ENCODE measurements around the gene RNF166.

The RNF166 gene

DNA sequence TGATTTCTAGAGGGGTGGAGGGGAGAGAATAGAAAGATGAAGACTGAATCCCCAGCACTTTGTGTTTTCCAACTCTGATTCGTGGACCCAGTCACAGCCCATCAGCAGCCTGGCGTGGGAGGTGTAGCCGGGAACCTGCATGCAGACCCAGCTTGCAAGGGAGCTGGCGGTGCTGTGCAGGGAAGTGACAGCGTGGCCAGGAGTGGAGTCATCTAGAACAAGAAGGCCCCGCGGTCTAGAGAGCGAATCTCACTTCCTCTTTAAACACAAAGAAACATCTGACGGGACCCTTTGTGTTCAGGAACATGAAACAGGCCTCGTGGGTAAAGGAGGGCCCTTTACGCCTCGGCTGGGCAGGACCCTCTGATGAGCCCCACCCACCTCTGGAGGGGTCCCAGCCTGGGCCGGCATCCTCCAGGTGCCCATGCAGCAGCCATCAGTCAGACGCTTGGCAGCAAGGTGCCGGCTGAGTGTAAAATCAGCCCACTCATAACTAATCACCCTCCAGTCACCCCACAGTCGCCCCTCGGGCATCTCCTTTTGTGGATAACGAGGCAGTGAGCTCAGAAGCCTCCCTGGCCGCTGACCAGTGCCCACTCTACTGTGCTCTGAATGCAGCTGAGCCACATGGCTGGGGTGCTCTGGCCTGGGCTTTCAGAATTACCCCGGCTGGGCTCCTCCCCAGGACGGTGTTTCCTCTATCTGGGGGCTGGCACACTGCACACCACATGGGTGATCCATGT lies 24.3 kb downstream of the RNF166 start:
- DNase-seq (ENCODE audit: extremely low read depth, low read depth) = no peak
- TF ChIP-seq, protein P1, sequence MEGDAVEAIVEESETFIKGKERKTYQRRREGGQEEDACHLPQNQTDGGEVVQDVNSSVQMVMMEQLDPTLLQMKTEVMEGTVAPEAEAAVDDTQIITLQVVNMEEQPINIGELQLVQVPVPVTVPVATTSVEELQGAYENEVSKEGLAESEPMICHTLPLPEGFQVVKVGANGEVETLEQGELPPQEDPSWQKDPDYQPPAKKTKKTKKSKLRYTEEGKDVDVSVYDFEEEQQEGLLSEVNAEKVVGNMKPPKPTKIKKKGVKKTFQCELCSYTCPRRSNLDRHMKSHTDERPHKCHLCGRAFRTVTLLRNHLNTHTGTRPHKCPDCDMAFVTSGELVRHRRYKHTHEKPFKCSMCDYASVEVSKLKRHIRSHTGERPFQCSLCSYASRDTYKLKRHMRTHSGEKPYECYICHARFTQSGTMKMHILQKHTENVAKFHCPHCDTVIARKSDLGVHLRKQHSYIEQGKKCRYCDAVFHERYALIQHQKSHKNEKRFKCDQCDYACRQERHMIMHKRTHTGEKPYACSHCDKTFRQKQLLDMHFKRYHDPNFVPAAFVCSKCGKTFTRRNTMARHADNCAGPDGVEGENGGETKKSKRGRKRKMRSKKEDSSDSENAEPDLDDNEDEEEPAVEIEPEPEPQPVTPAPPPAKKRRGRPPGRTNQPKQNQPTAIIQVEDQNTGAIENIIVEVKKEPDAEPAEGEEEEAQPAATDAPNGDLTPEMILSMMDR (IDR thresholded peaks at IDR 0.05; ENCODE audit: low read depth, low read length) = no peak

- DNase-seq (ENCODE audit: extremely low read depth, low read depth) = no peak
- TF ChIP-seq, protein P1 (IDR thresholded peaks at IDR 0.05; ENCODE audit: low read depth, low read length) = no peak; the same call in 1 of the 2 replicates
These were observed 25.0 kb downstream of the RNF166 start for GRCh38 chr16:88681084-88681680.

DNA sequence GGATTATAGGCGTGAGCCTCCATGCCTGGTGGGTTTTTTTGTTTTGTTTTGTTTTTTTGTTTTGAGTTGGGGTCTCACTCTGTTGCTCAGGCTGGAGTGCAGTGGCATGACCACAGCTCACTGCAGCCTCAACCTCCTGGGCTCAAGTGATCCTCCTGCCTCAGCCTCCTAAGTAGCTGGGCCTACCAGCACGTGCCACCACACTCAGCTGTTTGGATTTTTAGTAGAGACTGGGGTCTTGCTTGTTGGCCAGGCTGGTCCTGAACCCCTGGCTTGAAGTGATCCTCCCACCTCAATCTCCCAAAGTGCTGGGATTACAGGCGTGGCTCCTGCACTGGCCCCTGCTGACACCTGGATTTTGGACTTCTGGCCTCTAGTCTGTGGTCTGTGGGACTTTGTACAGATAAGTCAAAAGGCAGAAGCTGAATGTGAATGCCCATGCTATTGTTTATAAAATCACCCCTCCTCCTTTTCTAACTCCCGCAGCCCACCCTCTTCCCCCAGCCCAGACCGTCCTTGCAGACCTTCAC lies 25.6 kb downstream of the RNF166 start:
- DNase-seq (ENCODE audit: extremely low read depth, low read depth) = no peak
- TF ChIP-seq, protein P1 (IDR thresholded peaks at IDR 0.05; ENCODE audit: low read depth, low read length) = no peak

- DNase-seq (ENCODE audit: extremely low read depth, low read depth) = no peak
- TF ChIP-seq, protein P1 (IDR thresholded peaks at IDR 0.05; ENCODE audit: low read depth, low read length) = no peak
These were observed 27.8 kb downstream of the RNF166 start for GRCh38 chr16:88678224-88678979.

DNA sequence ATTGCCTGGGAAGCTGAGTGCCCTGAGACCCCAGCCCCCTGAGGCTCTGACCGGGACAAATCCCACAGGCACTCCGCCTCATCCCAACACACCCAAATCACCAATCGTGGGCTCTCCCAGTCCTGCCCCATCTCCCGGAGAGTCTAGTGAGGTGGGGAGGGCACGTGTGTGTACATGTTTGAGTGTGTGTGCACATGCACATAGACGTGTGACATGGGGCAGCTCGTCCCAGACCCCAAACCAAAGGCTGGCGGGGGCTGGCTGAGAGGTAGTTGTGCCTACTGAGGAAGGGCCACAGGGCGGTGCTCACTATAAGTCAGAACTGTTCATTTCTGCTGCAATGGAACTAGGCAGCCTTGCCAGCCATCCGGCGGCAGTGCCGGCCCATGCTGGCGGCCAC lies 28.5 kb downstream of the RNF166 start:
- DNase-seq (ENCODE audit: extremely low read depth, low read depth) = no peak
- TF ChIP-seq, protein P1 (IDR thresholded peaks at IDR 0.05; ENCODE audit: low read depth, low read length) = no peak

- TF ChIP-seq, protein P1 (IDR thresholded peaks at IDR 0.05; ENCODE audit: low read depth, low read length) = no peak
- DNase-seq (ENCODE audit: extremely low read depth, low read depth) = no peak
These were observed 29.5 kb downstream of the RNF166 start for GRCh38 chr16:88676502-88677242.
